COR-L47 (cell line): ENCODE results near the gene FAM228B.
"Not testable (repeated sequence)": the region's sequence is repeated elsewhere in the genome, so short reads cannot be mapped to it uniquely, and the experiment has no call there.

Experiments
- DNase-seq: peaks from one replicate; lab custom pipeline; 2025; lab: John Stamatoyannopoulos, UW

The FAM228B gene

DNA sequence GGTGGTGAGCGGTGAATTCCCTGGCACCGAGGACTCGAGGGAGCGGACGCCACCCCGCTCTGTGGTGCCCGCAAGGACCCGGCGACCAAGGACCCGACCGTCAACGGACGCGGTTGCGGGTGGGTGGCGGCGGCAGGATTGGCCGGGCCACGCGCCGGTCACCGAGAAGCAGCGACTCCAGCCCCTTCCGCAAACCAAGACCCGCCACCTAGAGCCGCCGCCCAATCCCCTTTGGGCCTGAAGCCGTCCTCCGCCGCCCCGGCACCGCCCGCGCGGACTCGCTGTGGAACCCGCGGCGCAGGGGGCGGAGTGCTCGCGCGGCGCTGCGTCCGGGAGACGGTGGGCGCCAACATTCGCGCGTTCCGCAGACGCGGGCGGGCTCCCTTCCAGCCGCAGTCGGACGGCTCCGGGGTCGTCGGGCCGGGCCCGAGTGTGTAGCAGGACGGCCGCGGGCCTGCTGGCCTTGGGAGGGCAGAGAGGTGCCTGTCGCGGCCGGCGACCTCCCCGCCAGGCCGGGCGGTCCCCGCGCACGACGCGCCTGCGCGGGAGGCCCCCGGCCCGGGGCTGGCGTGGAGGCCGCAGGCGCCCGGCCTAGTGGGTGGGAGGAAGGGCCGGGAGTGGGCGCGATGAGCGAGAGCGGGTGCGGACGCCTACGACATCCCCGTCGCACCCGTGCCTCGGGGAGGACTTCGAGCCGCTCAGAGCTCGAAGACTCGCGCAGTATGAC lies at the start of gene FAM228B, which contains the start of gene PFN4:
Gene FAM228B (plus strand): TSS at position 275 of the 727 bp plus-strand sequence. CDS start 893 bp downstream, outside the sequence.
Gene PFN4 (minus strand): TSS at position 140 of the 727 bp plus-strand sequence. CDS start 799 bp downstream, outside the sequence.
- peak; percentile 89 for DNase-seq

DNA sequence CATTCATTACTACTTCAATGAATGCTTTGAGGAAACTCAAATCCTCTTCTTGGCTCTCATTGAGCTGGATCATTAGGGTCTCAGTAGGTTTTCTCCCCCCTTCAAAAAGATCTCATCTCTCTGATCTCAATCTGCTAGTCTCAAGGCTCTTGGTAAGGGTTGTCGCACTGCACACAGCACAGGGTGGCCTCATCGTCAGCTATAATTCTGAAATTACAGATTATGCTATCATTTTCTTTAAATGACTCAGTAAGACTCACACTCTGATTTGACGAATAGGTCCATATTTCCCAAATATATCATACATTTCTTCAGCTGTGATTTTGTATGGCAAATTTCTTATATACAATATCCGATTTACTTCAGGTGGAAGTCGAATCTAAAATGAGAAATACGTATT lies 49.5 kb upstream of the FAM228B start:
- DNase-seq, result no peak

DNA sequence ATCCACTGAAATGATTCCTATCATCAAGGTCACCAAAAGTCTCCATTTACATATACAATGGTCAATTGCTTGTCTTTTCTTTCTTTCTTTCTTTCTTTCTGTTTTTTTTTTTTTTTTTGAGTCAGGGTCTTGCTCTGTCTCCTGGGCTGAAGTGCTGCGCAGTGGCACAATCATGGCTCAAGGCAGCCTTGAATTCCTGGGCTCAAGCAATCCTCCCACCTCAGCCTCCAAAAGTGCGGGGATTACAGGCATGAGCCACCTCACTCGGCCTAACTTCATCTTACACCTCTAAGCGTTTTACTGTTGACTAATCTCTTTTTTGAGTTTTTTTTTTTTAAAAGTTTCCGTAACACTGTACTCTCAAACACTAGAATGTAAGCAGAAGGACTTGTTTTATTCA lies 48.0 kb upstream of the FAM228B start:
- no peak for DNase-seq

DNA sequence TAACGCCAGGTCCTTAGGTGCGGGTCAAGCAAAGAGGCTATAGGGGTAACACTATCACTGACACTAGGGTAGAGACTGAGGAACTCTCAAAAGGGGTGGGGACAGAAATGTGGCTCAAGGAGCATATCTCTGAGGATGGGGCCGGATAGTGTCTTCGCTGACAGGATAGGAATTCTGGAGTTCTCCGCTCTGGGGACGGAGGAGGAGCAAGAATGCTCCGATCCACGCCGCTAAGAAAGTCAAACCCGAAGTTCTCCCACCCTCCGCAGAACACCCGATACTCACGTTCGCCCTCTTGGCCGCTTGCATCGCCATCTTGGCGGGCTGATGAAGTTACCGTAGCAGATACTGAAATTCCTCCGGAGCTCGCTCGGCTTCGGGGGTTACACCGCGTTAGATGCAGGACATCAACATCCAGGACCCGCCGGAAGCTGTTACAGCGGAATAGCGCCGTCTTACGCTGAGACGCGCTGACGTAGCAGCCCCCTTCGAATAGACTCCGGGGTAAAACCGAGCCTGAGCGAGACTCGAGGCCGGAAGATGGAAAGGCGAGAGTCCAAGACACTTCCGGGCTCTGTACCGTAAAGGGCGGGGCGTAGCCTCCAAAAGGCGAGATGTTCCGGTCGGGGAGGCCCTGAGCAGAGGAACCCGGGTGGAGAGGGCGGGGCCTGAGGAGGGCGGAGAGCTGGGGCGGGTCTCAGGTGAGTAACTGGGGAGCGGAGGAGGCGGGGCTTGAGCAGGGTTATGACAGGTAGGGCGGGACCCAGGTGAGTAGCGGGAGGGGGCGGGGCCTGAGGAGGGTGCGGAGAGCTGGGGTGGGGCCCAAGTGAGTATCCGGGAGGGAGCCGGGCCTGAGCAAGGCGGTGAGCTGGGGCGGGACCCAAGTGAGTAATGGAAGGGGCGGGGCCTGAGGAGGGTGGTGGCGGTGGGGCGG lies 47.1 kb upstream of the FAM228B start, which contains the start of gene SF3B6:
Gene SF3B6 (minus strand): TSS at position 412 of the 934 bp plus-strand sequence. CDS start 97 bp downstream, at position 315.
- DNase-seq, result peak; percentile 99

- no peak for DNase-seq
Measured at GRCh38 chr2:24076849-24077534, 46.3 kb upstream of the FAM228B start.

DNA sequence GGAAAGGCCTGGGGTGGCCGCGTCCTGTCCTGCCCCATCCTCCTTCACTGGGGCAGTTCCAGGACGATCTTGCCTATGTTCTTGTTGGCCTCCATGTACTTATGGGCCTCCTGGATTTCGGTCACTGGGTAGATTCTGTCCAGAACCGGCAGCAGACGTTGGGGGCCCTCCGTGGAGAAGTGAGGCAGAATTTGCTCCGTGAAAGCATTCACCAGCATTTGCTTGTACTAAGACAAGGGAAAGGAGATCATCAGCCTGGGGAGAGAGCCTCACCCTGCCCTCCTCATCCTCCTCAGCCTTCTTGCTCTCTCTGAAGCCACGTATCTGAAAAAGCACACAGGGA lies 45.8 kb upstream of the FAM228B start:
- DNase-seq, result no peak

GRCh38 chr2:24077879-24078278 lies 45.4 kb upstream of the FAM228B start:
- DNase-seq, result no peak

- DNase-seq, result no peak
Measured at GRCh38 chr2:24080701-24081100, 42.6 kb upstream of the FAM228B start.

DNA sequence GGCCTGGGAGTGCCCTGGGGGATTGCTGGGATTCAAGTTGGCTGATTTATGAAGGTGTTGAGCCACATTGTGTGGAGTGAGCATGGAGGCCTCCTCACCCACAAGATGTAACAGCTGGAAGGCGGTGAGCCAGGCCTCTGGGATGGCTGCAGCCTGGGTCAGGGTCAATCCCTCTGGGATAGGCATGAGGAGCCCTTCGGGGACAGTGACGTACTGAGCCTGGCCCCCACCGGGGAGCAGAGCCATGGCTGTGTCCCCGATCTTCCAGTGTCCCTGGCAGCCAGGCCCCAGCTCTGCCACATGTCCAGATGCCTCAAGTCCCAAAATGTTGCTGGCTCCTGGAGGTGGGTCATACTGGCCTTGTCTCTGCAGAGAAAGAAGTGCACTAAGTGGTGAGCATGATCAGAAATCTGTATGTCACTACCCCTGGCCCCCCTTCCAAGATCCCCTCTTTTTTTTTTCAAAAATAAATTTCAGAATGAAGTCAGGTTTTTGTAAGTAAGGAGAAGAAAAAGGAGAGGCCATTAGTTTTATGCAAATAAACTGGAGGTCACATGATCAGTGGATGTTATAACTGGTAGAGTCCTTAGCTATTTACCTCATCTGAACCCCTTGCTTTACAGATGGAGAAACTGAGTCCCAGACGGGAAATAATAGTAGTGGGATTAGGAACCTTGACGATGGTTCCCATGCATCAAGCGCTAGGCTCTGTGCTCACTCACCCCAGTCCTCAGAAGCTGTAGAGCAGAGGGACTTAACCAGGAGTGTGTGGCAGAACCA lies 40.3 kb upstream of the FAM228B start:
- no peak for DNase-seq

DNA sequence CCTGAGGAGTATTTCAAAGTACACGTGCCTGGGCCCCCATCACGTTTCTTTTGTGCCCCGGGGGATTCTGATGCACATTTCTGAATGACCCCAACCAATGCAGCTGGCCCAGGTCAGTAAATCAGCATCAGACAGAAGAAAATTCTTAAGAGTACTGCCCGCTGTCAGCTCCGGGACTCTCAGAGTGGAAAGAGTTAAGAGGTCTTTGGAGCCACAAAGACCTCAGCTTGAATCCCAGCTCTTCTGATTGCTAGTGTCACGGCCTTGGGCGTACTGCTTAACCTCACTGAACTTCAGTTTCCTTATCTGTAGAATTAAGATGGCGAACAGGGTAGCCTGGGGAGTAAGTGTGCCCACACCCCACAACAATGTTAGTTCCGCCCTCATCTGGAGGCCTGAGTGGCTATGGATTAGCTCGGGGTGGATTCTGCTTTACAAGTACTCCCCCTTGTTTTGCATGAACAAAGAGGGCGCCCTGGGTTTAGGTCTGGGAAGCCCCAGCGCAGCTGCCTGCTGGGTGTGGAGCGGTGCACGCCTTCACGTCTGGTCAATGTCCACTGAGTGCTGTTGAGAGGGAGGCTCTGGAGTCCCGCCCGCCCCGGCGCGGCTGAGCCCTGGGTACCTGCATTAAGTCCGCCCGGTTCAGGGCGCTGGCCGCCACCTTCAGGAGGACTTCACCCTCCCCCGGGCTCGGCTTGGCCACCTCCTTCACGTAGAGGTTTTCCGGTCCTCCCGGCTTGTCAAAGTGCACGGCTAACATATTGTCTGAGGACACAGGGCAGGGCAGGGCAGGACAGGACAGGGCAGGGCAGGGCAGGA lies 39.5 kb upstream of the FAM228B start:
- peak; percentile 66 for DNase-seq

GRCh38 chr2:24084386-24085199 lies 38.7 kb upstream of the FAM228B start, which contains the start of gene TP53I3:
Gene TP53I3 (minus strand): TSS chr2:24084834. CDS start chr2:24084326, 508 bp downstream.
- peak; percentile 81 for DNase-seq

DNA sequence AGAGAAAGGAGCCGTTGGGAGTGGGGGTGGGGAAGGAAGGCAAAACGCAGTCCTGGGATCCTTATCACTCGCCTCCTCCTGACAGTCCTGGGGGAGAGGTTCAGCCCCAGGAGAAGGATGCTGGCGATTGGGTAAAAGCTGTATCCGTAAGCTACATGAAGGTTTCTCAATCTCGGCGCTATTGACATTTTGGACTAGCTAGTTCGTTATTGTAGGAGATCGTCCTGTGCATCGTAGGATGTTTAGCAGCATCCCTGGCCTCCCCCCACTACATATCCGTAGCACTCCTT lies 38.1 kb upstream of the FAM228B start:
- no peak for DNase-seq

DNA sequence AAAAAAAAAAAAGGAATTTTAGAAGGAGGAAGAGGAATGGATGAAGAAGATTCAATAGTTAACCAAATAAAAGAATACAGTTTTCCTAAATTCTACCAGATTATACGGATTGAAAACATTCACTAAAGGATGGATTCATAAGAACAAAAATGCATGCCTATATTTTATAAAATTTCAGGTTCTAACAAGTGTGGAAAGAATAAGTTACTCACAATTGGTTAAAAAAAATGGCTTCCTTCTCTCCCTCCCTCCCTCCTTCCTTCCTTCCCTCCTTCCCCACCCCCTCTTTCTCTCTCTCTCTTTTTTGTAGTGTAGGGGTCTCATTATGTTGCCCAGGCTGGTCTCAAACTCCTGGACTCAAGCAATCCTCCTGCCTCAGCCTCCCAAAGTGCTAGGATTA lies 37.0 kb upstream of the FAM228B start:
- no peak for DNase-seq

DNA sequence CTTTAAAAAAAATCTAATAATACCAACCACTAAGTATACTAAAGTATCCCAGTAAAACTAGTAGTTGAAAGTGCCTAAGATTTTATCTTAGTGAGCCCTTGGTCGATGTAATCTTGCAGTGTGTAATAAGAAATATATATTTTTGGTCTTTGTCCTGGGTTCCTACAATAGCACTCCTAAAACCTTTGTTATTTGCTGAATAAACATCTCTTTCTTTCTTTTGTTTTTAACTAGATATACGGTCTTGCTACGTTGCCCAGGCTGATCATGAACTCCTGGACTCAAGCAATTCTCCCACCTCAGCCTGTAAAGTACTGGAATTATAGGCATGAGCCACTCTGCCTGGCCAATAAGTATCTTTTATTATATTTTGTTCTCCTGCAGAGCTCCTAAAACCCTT lies 36.2 kb upstream of the FAM228B start:
- DNase-seq, result no peak

DNA sequence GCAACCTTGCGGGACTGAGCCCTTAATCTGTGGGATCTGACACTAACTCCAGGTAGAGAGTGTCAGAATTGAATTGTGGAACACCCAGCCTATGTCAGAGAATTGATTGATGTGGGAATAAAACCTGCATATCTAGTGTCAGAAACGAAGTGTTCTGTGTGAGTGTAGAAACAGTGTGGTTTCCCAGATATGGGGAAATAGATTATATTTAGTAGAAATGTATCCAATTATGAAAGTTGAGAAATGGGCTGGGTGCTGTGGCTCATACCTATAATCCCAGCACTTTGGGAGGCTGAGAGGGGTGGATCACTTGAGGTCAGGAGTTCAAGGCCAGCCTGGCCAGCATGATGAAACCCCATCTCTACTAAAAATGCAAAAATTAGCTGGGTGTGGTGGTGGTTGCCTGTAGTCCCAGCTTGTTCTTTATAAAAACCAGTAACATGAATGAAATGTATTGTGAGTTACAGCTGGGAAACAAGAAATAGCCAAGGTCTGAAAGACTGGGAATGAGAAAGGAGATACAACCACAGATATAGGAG lies 34.4 kb upstream of the FAM228B start:
- DNase-seq, result no peak

DNA sequence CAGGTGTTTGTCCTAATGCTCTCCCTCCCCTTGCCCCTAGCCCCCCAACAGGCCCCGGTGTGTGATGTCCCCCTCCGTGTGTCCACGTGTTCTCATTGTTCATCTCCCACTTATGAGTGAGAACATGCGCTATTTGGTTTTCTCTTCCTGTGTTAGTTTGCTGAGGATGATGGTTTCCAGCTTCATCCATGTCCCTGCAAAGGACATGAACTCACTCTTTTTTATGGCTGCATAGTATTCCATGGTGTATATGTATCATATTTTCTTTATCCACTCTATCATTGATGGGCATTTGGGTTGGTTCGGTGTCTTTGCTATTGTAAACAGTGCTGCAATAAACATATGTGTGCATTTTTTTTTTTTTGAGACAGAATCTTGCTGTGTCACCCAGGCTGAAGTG lies 30.0 kb upstream of the FAM228B start:
- DNase-seq, result not testable (repeated sequence)

GRCh38 chr2:24095171-24095677 lies 28.0 kb upstream of the FAM228B start:
- not testable (repeated sequence) for DNase-seq

GRCh38 chr2:24100732-24101131 lies 22.5 kb upstream of the FAM228B start:
- not testable (repeated sequence) for DNase-seq

- no peak for DNase-seq
Measured at GRCh38 chr2:24101992-24102391, 21.3 kb upstream of the FAM228B start.
